Panc1 (cell line): Measurements from ENCODE around the gene CTRB1.

Source experiments
- POLR2AphosphoS5 ChIP-seq: IDR thresholded peaks from 2 replicates; pipeline ENCODE4 v1.6.1; 2012; ENCODE audit warnings: mild to moderate bottlenecking, low read depth, low read length, moderate library complexity
- TF ChIP-seq, protein P1 (sequence below): fragments of 450-650 bp; IDR thresholded peaks from 2 replicates; pipeline ENCODE4 v1.5.1; 2017; ENCODE audit warnings: mild to moderate bottlenecking

- TF ChIP-seq POLR2AphosphoS5: no peak
- TF ChIP-seq, protein P1, sequence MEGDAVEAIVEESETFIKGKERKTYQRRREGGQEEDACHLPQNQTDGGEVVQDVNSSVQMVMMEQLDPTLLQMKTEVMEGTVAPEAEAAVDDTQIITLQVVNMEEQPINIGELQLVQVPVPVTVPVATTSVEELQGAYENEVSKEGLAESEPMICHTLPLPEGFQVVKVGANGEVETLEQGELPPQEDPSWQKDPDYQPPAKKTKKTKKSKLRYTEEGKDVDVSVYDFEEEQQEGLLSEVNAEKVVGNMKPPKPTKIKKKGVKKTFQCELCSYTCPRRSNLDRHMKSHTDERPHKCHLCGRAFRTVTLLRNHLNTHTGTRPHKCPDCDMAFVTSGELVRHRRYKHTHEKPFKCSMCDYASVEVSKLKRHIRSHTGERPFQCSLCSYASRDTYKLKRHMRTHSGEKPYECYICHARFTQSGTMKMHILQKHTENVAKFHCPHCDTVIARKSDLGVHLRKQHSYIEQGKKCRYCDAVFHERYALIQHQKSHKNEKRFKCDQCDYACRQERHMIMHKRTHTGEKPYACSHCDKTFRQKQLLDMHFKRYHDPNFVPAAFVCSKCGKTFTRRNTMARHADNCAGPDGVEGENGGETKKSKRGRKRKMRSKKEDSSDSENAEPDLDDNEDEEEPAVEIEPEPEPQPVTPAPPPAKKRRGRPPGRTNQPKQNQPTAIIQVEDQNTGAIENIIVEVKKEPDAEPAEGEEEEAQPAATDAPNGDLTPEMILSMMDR: no peak
Observed at GRCh38 chr16:75234856-75235696, 16.3 kb downstream of the CTRB1 start.
